ENCODE results near the gene SLC25A27. TPM values are rescaled to one million over a fixed set of nuclear protein-coding genes. Genes with fewer than 3 reads are reported as not detected.

Gene SLC25A27
- total and polyA plus RNA-seq, 11 donors: 2.5 to 23.3 (median 10.5) TPM

- no peak overlapping the region for H3K27ac ChIP-seq
- intact Hi-C loops (cut with DNase I): loop anchor here (2.0 to 10.0 kb wide), 12 partner anchors 132 to 542 kb away; partner anchors contain the start of gene RCAN2 (in 6 of the 10)
These were observed 25.8 kb upstream of the SLC25A27 start for GRCh38 chr6:46626976-46627375.

GRCh38 chr6:46628498-46628897, 24.3 kb upstream of the SLC25A27 start:
- Histone ChIP-seq H3K27me3 (no peaks in the 10 kb centered on the region), H3K4me1 (peaks cover 0 to 11% (median 0%) of the 10 kb centered on the region in 12 donors), H3K4me3 (no peak overlapping the region), H3K36me3 (no peaks in the 10 kb centered on the region), H3K27ac (no peak overlapping the region), H3K9me3 (no peaks in the 10 kb centered on the region)
- TF ChIP-seq CTCF (IDR thresholded peaks at IDR 0.05) (no peak), POLR2A (IDR thresholded peaks at IDR 0.05) (no peak)
- DNase-seq (no peak), ATAC-seq (peak in 3 of 4 donors; percentile 63 to 78 (median 66))
- WGBS, 4 donors: 48 to 67% (median 64%) methylated on average over 1 of the region's 1 CpG
- intact Hi-C loops (cut with DNase I): loop anchor here (2.0 to 10.0 kb wide), 10 partner anchors 134 to 544 kb away; partner anchors contain the start of gene RCAN2 (in 6 of the 10)

More at GRCh38 chr6:46626976-46627375, 25.8 kb upstream of the SLC25A27 start:
- Histone ChIP-seq H3K36me3 (no peaks in the 10 kb centered on the region), H3K9me3 (peaks cover 0 to 1% (median 0%) of the 10 kb centered on the region in 12 donors), H3K27me3 (no peaks in the 10 kb centered on the region), H3K4me3 (no peak overlapping the region), H3K4me1 (peaks cover 0 to 11% (median 0%) of the 10 kb centered on the region in 12 donors)
- TF ChIP-seq POLR2A (IDR thresholded peaks at IDR 0.05) (no peak), CTCF (IDR thresholded peaks at IDR 0.05) (no peak)
- ATAC-seq (no peak), DNase-seq (no peak)
- 84 to 91% (median 87%) methylated on average over 4 of the region's 4 CpGs for WGBS, 4 donors

- intact Hi-C loops (cut with DNase I): loop anchor here (2.0 to 10.0 kb wide), 10 partner anchors 134 to 544 kb away; partner anchors contain the start of gene RCAN2 (in 6 of the 10)
- peak overlapping the region in 1 of 12 donors; percentile 5 for H3K27ac ChIP-seq
- ATAC-seq: peak in 1 of 4 donors; percentile 27
These were observed 23.8 kb upstream of the SLC25A27 start for GRCh38 chr6:46628976-46629375.

More at GRCh38 chr6:46628976-46629375, 23.8 kb upstream of the SLC25A27 start:
- Histone ChIP-seq H3K36me3 (no peaks in the 10 kb centered on the region), H3K9me3 (no peaks in the 10 kb centered on the region), H3K4me1 (peaks cover 0 to 11% (median 0%) of the 10 kb centered on the region in 12 donors), H3K27me3 (no peaks in the 10 kb centered on the region), H3K4me3 (no peak overlapping the region)
- TF ChIP-seq POLR2A (IDR thresholded peaks at IDR 0.05): no peak
- no peak for TF ChIP-seq CTCF (IDR thresholded peaks at IDR 0.05)
- DNase-seq: no peak
- 62 to 74% (median 66%) methylated on average over 3 of the region's 3 CpGs for WGBS, 4 donors

All from heart left ventricle (tissue), 16 donors.